Germinal center (tissue), 1 donor: ENCODE data around the gene ZBTB38.

Experiments
- DNase-seq: peaks from one replicate; pipeline ENCODE4 v3.0.0; 2012; ENCODE audit warnings: mixed read lengths, low spot score

The ZBTB38 gene, protein sequence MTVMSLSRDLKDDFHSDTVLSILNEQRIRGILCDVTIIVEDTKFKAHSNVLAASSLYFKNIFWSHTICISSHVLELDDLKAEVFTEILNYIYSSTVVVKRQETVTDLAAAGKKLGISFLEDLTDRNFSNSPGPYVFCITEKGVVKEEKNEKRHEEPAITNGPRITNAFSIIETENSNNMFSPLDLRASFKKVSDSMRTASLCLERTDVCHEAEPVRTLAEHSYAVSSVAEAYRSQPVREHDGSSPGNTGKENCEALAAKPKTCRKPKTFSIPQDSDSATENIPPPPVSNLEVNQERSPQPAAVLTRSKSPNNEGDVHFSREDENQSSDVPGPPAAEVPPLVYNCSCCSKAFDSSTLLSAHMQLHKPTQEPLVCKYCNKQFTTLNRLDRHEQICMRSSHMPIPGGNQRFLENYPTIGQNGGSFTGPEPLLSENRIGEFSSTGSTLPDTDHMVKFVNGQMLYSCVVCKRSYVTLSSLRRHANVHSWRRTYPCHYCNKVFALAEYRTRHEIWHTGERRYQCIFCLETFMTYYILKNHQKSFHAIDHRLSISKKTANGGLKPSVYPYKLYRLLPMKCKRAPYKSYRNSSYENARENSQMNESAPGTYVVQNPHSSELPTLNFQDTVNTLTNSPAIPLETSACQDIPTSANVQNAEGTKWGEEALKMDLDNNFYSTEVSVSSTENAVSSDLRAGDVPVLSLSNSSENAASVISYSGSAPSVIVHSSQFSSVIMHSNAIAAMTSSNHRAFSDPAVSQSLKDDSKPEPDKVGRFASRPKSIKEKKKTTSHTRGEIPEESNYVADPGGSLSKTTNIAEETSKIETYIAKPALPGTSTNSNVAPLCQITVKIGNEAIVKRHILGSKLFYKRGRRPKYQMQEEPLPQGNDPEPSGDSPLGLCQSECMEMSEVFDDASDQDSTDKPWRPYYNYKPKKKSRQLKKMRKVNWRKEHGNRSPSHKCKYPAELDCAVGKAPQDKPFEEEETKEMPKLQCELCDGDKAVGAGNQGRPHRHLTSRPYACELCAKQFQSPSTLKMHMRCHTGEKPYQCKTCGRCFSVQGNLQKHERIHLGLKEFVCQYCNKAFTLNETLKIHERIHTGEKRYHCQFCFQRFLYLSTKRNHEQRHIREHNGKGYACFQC (N-terminal part only)

DNA sequence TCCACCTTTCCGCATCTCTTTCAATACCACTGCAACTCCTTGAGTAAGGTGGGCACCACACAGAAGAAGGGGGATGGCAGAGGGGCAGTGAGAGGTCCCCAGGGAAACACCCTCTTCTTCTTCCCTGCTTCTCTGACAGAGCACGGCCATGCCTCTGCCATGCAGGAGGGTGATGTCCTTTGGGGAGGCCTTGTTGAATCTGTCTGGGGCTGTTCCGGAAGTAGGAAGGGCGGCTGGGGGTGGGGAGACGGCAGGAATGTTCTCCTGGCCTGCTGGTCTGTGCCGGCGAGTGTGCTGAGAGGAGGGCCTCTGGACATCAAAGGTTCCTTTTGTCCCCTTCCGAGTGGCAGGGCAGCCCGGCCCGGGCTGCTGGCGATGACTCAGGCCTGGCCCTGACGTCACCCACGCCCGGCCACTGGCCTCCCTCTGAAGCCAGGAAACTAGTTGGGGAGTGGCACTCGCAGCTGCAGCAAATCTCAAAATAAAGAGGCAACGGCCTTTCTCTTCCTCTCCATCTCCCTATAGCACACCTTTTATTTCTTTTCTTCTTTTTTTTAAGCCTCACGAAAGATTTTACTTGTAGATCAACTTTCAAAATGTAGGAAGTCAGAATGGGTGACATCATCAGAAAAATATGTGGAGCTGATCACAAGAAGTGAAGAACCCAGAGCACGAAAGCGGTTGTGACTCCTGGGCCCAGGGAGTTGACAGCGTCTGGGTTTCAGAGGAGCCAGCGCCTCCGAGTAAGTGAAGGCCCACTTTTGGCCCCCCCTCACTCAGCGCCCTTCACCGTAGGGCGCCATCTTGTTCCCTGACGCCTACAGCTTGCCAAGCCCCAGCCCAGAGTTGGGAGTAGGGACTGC lies at the start of gene ZBTB38:
Gene ZBTB38, plus strand, starts transcription at position 443 of the 863 bp plus-strand sequence. CDS start 73,885 bp downstream, outside the sequence.
- no peak for DNase-seq

DNA sequence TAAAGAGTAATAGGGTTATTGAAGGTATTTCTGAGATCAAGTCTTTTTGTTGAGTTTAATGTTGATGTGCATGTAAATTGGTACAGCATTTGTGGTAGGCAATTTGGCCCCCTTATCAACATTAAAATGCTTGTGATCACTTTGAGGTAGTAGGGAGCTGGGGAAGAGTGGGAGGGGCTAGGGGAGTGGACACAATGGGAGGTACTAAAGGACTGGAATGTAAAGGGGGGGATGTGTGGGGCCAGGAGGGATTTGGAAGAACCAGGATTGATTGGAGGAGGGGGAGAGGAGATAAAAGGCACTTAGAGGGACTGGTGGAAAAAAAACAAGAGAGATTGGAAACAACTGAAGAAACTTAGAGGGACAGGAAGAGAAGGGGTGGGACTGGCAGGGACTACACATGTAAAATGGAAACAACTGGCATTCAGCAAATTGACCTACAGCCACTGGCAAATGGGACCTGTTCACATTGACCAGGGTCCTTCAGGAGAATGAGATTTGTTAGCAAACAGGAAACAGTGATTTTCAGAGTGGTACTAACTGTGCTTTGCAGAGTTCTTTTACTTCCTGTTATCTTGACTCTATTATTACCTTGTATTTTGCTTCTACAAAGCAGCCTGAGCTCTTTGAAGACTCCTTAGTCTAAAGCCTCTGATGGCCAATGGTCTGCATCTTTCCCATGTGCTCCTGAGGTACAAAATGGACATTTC lies 47.8 kb upstream of the ZBTB38 start:
- DNase-seq, result no peak

DNA sequence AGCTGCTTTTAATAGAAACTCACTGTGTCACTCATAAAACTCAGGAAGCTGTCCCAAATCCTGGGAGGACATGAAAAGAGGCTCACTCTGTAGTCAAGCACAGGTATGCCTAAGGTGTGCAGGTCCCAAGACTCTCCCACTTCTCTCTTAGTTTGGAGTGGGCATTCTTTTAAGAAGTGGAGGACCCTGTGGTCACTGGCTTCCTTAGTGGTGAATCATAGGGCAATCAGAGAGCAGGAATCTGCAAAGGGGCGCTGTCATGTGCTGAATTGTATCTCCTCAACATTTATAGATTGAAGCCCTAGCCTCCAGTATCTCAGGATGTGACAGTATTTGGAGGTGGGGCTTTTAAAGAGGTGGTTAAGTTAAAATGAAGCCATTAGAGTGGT lies 47.2 kb upstream of the ZBTB38 start:
- DNase-seq, result no peak

DNA sequence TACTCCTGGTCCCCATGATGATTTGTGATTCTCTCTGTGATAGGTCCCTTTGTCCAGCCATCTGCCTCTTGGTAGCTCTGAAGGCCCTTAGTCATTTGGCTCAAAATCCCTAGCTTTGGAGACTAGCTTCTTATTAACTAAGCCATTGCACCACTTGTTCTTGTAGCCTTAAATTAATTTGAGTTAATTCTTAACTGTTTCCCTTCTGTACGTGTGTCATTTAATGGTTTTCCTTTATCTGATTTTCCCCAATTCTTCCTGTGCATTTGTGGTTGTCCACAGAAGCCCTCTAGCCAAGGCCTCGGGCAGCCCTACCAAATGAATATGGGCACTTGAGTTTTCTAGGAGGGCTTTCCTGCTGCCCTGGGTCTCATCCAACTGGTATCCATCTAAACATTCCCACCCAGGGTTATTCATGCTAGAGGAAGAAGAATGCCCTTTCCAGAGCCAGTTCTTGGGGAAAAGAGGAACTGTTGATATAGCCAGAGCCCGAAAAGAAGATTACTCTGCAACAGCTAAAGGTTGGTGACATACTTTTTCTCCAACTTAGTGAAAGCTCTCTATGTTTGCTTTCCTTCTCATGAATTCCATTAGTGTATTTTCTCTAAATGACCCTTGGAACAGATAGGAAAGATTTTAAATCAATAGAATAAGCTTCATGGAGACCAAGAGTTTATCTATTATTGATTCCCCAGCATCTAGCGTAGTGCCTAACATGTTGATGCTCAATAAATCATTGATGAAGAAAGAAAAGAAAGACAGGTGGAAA lies 44.2 kb upstream of the ZBTB38 start:
- no peak for DNase-seq

DNA sequence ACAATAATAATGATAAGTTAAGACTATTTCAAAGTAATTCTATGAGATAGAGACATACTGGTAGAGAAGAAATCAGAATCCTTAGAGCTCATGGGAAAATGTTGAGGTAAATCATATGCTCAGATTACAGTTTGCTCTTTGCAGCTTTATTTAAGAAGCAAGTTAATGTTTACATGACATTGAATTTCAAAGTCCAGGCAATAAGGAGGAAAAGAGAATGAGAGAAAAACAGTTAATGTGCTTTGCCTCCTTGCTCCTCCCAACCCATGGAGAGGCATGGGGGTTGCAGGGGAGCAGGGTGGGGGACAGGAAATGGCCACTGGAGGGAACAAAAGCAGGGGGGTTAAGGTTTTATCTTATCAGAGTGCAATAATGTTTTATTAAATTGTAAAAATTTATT lies 42.2 kb upstream of the ZBTB38 start:
- no peak for DNase-seq

DNA sequence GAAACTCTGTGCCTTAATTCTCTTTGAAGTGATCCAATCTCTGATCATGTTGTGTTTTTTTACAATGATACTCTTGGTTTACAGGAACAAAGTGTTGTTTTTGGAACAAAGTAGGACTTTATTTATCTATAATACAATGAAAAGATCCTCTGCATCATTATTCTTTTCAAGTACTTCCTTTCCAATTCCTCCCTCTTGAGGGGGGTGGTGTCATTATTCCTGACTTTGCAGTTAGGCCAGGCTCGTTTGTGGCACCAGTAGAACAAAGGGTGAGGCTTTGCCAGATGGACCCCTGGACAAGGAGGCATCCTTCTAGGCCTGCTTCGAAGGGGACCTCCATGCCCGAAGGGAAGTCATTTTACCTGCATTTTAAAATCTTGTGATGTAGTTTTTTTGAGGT lies 41.7 kb upstream of the ZBTB38 start:
- DNase-seq, result no peak

DNA sequence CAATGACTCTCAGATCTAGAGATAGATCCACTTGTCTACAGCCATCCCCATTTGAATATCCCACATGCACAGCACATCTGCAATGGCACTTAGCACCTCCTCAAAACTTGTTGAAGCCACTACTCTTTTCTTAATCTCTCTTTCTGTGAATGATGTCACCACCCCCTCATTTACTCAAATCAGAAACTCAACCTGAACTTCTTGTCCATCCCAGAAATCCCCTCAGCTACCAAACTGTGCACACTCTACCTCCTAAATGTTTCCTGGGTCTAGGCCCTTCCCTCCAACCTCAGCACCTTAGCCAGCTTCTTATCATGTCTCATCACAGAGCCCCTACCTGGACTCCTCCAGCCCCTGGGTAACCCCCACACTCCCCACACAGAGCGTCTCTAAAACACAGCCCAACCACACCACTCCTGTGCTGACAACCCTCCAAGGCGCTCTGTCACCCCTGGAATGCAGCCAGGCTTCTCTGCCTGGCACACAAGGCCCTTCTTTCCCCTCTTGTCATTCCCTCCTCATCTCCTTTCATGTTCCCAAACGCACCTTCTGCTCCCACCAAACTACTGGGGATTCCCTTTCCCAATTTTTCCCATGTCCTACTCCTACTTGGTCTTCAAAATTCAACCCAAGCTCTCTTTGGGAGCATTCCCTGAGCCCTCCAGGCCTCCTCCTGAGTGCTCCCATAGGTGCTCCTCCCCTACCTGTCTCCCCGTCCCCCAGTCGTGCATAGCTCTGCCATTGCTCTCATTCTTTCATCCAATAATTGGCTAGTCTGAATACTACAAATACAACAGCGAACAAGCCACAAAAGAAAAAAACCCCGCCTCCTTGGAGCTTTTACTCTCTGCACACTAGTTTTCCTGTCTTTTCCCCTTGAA lies 39.8 kb upstream of the ZBTB38 start:
- DNase-seq, result no peak

DNA sequence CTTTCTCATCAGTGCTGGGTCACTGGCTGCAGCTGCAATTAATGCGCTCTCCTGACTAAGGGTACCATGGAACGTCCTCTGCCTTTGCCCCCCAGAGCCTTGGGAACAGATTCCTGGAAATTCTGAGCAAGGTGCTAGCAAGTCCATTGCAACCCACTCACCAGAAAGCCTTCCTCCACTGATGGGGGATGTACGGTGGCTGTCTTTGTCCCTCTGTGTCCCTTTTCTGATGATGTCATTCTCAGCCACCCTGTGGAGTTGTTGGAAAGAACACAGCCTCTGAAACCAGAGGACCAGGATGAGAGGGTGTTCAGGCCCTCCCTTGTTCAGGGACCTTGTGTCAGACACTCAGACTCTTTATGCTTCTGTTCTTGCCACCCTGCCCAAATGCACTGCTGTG lies 38.1 kb upstream of the ZBTB38 start:
- DNase-seq, result no peak

DNA sequence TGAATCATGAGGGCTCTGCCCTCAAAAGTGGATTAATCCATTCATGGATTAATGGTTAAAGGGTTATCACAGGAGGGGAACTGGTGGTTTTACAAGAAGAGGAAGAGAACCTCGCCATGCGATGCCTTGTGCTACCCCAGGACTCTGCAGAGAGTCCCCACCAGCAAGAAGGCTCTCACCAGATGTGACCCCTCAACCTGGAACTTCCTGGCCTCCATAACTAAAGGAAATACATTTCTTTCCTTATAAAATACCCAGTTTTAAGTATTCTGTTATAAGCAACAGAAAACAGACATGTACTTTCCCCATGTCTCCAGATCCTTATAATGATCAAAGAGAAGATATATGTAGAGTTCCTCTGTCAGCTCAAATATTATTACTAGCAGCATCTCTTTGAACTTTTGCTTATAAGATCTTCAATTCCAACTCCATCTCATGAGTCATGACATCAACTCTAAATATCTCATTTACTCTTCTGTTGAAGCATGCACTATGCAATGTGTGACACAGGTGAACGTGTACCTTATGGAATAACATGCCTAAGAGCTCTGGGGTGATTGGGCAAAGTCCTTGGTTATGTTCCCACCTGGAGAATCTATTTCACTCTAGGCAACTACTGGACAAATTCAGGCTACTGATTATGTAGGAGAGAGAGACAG lies 37.5 kb upstream of the ZBTB38 start:
- DNase-seq, result no peak

DNA sequence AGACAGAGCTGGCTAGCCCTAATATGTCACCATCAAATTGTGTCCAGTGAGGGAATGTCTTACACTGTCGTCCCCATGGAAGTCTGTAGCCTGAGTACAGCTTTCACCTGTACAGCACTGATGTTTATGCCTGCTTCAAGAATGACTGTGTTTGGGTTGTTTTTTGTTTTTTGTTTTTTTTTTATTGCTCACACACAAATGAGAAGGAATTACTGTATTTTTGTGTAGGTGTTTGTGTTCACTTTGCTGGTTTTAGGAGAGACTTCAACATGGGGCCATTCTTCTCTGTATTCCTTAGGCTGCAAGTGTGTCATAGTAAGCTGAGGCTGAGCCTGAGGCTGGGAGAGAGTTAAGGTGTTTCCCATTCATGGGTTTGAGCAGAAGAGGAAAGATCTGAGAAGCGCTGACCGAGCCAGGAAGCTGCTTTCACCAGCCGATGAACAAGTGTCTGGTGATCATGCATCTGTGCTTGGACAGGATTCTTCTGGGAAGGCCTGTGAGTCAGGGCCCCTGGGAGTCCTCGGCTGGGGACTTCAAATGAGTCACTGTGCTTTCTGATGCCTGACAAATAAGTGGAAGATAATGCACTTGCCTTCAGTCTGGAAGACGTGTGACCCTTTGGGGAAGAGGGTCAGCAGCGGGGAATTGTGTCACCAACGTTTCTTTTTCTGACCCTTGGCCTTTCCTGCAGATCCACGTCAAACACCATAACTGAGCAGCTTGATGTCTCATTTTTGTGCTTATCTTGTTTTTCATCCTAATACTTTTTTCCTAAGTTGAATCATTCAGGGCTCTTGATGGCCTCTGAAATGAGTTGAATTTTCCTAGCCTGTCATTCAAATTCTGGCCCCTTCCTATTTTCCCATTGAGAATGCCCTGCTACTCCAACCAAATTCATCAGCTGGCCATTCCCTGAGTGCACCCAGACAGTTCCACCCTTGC lies 36.7 kb upstream of the ZBTB38 start:
- no peak for DNase-seq

DNA sequence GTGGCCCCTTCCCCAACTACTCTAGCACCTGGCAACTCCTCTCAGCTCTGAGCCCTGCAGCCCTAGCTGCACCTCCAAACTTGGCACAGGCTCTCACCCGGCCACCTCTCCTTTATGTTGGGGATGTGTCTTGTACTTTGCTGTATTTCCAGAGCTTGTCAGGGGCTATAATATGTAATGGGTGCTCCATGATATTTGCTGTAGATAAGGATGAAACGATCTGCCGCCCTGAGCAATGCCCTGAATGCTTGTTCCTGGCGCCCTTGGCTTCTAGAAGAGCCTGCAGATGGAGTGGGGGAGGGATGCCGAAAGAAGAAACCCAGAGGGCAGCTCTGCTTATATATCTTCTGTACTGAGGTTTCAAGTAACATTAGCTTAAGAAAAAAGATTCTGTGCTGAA lies 35.9 kb upstream of the ZBTB38 start:
- DNase-seq, result no peak

DNA sequence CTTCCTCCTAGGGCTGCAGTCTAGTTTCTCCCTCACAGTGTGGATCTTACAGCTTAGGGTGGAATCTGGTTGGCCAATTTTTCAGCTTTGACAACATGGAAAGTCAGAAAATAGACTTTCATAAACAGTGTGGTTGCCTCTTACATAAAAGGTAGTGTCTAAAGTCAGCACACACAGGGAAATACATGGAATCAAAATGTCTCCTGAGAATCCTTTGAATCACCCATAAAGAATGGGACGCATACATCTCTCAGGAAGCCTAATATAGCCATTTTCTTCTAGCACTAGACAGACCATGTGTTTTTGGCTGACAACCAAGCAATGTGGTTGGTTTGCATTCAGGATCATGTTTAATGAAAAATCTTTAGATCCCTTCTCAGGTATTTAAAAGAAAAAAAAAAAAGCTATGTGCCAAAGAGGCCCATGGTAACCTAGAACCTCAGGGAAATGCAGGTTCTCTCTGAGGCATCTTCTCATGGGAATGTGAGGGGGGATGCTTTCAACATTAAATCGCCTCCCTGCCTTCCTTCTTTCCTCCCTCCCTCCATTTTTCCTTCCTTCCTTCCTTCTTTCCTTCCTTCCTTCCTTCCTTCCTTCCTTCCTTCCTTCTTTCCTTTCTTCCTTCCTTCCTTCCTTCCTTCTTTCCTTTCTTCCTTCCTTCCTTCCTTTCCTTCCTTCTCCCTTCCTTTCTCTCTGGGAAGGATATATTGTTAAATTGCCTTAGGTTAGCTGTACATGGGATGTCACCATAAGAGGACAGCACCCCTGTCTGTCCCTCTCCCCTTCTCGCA lies 34.3 kb upstream of the ZBTB38 start:
- no peak for DNase-seq

DNA sequence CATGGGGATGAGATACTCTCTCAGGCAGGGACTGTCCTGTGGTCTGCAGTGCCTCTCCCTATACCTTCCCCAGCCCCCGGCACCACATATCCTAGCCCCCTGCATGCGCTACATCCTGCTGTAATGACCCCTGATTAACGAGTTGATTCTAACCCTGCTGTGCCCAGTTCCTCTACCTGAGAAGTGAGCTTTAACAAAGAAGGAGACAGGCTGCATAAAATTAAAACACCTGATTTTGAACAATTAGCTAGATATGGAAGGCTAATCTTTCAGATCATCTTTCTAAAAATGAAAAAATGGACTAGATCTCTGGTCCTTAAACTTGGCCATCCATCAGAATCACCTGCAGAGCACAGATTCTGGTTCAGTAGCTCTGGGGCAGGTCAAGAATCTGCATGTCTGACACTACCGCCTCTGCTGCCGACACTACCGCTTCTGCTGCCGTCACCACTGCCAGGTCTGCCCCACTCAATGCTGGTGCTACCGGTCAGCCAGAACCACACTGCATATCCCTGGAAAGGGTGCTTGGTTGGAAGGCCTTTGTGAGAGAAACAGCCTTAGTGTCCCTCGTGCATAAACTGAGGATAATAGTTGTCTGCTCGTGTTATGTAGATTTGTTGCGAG lies 33.6 kb upstream of the ZBTB38 start:
- DNase-seq, result no peak

DNA sequence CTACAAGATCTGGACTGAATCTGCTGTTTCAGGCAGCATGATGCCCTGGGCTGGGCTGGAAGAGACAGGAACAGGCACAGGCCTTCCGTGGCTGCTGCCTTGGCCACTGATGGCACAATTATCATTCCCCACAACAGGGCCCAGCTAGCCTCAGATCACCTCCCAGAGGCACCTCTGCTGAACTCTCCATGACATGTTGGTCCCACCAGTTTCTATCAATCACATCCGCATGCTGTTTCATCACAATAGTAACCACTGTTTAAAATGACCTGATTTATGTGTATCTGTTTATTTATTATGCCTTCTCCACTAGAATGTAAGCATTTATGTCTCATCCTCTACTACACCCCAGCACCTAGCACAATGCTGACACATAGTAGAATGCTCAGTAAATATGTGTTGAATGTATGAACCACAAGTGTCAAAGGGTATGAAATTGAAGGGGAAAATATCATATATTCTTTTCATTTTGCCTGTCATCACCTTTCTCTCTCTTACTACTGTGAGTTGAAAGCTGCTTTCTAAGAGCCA lies 32.7 kb upstream of the ZBTB38 start:
- no peak for DNase-seq

DNA sequence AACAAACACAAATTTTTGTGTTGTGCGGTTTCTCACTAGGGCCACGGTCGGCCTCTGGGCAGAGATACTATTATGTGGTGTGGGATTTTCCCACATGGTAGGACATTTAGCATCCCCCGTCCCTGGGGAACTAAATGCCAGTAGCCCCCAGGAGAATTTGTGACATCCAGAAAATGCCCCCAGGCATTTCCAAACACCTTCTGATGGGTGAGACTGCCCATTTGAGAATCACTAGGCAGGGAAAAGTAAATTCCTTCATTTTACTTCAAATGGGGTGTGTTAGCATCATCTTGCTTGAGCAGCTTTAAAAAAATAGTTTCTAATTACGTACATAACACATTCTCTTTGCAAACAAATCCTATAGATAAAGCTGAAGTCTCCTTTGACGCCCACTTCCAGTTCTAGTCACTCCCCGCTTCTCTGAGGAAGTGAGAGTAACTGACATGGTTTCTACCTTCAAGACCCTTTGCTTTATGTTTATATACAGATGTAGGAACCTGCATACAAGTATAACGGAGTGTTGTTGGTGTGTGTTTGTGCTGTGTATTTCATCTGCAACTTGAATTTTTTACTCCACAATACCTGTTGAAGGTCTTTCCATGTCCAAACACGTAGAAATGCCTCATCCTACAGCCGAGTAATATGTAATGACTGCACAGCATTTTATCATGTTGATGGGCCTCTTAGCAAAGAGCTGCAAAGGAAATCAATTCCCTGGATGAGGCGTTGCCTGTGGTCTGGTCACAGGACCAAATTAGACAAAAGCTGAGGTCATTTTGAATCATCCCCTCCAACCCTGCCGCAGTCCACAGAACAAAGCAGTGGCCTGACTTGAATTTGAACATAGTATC lies 31.4 kb upstream of the ZBTB38 start:
- peak; percentile 75 for DNase-seq
